Stimulated activated CD8-positive, alpha-beta memory T cell treated with anti-CD3 and anti-CD28 coated beads, Interleukin-7, amount 100 ng/mL, for 24 hours (primary cell): ENCODE results near the gene RPTOR.
"Not testable (repeated sequence)": the region's sequence is repeated elsewhere in the genome, so short reads cannot be mapped to it uniquely, and the experiment has no call there.

Source experiments
- DNase-seq: peaks from one replicate; pipeline ENCODE4 v3.0.0-alpha.2; 2020; ENCODE audit warnings: low read depth

Gene RPTOR

DNA sequence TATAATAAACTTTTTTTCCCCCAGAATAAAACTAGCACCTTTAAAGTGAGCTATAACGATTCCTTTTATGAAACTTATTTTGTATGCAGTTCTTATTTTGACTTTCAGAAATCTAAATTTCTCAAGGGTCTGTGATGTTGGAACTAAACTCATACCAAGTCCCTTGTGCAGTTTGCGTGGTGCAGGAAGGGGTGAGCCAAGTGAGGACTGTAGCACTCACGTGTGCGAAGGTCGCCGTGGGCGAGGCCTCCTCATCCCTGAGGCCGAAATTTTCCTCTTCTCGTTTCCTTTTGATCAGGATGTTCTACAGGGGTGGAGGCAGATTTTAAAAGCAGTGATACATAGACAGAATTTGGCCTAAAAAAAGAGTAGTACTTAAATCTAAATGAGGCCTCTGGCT, 73.7 kb downstream of the RPTOR start:
- DNase-seq = no peak

DNA sequence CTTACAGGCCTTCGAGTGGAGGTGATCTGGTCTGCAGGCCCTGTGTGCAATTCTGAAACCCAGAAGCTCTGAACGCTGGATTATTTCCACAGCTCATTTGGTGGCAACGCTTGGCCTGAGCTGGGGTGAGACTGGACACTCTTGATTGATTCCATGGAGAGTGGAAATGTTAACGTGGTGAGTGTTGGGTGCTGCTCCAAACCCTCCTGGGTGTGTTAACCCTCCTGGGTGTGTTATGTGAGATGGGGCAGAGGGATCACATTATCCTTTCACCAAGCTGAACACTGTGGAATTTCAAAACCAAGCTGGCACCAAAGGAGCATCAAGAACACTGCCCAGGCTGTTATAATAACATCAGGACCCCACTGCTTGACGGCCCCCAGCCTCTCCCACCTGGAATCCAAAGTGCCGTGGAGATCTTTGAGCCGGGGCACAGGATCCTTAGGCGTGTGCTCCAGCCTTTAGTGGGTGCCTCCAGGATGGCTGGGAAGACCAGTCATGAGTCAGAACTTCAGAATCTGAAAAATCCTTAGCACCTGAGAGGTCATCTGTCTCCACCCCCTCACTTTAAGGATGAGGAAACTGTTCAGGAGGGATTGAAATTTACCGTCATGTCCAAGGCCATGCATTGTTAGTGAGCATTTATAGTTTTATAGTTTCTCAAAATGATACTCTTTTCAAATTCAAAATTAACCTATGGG, 75.0 kb downstream of the RPTOR start:
- DNase-seq = no peak

DNA sequence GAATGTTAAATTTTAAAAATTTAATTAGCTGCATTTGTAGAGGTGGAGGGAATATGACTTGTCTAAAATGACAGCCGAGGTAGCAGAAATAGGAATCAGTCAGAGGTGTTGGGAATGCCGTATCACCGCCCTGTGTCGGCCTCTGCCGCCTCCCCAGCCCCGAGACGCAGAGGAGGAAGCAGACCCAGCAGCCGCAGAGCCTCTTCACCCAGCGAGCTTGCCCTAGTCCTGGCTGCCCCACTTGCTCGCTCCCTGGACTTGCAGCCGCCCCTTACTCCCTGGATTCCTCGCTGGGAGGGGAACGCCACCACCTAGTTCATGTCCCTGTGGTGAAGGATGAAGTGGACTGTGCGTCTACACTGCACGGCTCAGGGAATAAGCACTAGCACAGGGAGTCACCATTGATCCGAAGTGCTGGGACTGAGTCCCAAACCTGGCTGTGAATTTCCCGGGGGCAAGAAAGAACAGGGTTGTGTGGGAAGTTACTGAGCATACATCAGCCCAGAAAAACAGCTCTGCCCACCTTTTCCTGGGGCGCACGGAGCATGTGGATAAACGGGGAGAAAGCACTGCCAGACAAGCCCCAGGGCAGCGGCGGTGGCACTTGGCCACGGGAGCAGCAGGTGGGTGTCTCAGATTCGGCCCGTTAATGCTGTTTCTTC, 76.8 kb downstream of the RPTOR start:
- no peak for DNase-seq

- no peak for DNase-seq
These were observed 77.3 kb downstream of the RPTOR start for GRCh38 chr17:80621997-80622357.

DNA sequence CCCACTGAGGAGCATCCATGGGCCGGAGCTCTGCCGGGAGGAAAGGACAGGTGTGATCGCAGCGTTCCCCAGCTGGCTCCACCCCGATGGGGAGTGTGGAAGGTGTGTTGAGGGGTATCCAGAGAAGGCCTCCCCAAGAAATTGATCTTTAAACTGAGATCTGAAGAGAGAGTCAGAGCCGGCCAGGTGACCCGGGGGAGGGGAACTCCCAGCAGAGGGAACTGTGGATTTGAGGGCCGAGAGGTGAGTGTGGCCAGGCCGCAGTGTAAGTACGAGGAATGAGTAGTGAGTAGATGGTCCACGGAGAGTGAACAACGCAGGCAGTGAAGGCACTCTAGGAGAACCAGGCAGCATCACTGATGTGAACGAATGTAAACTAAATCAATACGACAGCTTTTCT, 80.2 kb downstream of the RPTOR start:
- DNase-seq = no peak

GRCh38 chr17:80625627-80626026, 81.0 kb downstream of the RPTOR start:
- DNase-seq = no peak

- DNase-seq = not testable (repeated sequence)
These were observed 84.2 kb downstream of the RPTOR start for GRCh38 chr17:80628881-80629280.

DNA sequence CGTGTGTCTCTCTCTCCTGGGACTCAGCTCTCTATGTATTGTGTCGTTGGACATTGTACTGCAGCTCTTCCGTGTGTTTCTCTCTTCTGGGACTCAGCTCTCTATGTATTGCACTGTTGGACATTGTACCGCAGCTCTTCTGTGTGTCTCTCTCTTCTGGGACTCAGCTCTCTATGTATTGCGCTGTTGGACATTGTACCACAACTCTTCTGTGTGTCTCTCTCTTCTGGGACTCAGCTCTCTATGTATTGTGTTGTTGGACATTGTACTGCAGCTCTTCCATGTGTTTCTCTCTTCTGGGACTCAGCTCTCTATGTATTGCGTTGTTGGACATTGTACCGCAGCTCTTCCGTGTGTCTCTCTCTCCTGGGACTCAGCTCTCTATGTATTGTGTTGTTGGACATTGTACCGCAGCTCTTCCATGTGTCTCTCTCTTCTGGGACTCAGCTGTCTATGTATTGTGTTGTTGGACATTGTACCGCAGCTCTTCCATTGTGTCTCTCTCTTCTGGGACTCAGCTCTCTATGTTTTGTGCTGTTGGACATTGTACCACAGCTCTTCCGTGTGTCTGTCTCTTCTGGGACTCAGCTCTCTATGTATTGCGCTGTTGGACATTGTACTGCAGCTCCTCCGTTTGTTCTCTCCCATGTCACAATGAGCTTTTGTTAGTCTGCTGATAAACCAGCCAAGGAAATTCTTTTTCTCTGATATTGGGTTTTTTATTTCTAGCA, 84.8 kb downstream of the RPTOR start:
- no peak for DNase-seq

DNA sequence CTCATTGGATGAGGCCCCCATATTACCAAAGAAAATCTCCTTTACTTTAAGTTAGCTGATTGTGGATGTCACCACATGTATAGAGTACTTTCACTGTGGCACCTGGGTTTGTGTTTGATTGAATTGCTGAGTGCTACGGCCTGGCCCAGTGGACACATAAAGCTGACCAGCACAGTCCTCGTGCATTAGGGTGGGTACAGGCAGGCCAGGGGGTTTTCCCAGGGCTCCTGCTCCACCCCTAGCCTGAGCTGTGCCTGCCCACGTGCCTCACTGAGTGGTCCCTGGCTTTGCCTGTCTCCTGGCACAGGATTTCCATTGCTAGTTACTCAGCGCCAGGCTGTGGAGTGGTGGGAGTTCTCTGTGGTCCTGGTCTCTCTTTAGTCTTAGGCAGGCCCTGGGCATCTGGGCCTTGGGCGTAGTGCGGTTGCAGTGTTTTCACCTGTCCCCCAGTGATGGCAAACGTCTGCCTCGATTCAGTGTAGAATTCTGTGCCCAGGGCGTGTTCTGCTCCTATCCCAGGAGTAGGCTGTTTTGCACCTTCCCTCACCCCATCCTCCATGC, 86.0 kb downstream of the RPTOR start:
- DNase-seq = no peak

- DNase-seq = no peak
These were observed 86.8 kb downstream of the RPTOR start for GRCh38 chr17:80631142-80632045.

GRCh38 chr17:80632046-80632581, 87.5 kb downstream of the RPTOR start:
- no peak for DNase-seq

DNA sequence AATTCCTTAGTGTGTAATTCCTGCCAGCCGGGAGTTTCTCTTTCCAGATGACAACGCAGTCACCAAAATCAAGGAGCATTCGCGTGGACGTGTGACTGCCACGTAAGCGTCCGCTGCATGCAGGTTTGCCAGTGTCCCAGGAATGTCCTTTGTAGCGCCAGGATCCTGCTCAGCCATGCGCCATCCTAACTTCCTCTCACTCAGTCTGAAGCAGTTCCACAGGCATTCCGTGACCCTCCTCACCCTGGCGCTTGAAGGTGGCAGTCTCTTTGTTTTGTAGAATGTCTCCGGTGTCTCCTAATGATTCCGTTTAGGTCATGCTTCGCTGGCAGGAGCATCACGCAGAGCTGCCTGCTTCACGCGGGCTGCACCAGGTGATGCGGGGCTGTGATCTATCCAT, 88.6 kb downstream of the RPTOR start:
- no peak for DNase-seq

DNA sequence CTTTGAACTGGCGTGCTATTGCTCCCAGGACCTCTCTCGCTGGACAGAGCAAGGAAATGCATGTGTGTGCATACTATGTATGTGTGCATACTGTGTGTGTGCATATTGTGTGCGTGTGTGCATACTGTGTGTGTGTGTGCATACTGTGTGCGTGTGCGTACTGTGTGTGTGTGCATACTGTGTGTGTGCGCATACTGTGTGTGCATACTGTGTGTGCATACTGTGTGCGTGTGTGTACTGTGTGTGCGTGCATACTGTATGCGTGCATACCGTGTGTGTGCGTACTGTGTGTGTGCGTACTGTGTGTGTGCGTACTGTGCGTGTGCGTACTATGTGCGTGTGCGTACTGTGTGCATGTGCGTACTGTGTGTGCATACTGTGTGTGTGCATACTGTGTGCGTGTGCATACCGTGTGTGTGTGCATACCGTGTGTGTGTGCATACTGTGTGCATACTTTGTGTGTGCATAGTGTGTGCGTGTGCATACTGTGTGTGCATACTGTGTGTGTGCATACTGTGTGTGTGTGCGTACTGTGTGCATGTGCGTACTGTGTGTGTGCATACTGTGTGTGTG, 89.4 kb downstream of the RPTOR start:
- DNase-seq = no peak

DNA sequence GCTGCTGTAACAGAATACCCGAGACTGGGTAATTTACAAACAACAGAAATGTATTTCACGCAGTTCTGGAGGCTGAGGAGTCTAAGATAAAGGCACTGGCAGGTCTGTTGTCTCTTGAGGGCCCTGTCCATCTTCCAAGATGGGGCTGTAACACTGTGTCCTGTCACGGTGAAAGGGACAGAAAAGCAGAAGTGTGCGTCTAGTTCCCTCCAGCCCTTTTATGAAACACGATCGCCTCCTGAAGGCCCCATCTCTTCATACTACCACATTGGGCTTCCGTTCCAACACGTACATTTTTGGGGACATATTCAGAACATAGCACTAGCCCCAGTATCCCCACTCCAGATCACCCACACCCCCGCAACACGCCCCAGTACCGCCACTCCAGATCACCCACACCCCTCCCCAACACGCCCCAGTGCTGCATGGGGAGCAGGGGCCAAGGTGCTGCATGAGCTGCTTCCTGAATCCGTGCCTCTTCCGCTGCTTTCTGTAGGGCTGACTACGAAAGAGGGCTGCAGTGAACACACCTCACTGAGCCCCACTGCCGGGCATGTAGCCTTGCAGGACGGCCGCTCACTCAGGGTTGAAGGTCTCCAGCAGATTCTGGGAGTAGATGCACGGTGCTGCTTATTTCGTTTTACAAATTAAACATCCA, 91.9 kb downstream of the RPTOR start:
- DNase-seq = no peak

DNA sequence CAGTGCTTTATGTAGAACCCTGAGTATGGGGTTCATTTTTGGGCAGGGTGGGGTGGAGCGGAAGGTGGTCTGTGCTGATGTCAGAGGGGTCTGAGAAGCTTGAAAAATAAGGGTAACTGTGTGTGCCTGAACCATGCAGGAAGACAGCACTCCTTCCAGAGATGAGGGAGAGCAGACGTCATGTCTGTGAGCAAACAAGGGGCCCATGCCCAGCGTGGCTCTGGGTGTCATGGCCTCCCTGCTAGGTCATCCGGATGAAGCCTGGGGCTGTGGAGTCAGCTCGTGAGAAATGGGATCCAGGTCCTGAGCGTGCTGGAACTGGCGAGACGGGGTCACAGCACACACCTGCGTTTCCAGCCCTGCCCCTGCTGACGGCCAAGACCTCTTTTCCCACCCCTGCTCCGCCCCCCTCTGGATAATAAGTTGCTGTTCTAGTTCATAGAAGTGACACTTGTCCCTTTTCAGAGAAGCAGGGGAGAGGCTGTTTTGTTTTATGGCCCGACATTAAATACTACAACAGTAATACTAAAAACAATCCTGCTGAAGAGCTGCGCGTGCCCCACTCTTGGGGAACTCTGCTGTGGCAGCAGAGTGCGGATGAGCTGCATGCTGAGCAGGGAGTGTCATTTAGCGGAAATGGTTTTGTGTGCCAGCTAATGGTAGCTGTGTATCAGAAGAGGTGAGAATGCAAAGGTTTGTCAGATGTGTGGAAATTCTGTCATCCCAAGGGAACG, 92.6 kb downstream of the RPTOR start:
- no peak for DNase-seq

DNA sequence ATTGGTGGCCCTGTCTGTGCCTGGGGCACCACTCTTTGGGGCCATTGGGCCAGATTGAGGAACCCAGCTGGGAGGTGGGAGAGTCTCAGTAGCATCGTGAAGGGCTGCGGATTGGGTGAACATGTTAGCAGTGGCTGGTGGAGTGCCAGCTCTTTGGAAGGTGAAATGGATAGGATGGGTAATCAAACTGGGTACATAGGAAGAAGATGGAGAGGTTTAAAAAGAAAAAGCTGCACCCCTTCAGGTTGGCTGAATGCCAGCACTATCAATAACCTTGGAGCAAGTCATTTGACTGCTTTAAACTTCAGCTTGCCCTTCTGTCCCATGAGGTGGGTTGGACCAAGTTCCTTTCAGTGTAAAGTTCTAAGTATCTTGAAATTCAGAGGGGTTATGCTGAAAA, 95.0 kb downstream of the RPTOR start:
- no peak for DNase-seq

DNA sequence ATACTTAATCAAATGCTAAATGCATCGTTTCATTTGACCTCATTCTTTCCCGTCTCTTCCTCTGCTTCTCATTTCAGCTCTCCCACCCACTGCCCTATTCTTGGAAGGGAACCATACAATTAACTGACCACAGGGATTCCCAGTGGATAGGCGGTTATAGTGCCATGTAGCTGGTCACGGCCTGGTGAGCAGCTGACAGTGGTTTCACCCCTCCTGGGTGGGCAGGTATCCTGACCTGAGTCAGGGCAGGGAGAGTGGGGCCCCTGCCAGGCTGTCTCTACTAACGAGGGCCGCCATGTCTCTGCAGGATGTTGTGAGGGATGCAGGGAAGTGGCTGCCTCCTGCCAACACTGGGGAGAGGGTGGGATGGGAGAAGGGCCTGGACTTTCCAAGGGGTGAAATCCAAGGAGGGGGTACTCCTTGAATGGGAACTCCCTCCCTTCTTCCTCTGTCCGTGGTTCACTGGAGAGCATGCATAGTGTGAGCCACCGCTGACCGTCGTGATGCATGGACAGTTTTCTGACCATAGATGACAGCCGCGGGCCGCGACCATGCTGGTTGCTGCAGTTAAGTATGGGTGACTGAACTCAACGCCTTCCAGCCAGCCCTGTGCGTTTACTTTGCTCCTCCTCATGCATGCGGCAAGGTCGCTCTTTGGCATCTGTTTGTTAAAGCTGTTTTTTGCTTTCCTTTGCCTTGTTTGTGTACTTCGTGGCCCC, 95.9 kb downstream of the RPTOR start:
- DNase-seq = no peak

- no peak for DNase-seq
These were observed 98.9 kb downstream of the RPTOR start for GRCh38 chr17:80643326-80644099.

DNA sequence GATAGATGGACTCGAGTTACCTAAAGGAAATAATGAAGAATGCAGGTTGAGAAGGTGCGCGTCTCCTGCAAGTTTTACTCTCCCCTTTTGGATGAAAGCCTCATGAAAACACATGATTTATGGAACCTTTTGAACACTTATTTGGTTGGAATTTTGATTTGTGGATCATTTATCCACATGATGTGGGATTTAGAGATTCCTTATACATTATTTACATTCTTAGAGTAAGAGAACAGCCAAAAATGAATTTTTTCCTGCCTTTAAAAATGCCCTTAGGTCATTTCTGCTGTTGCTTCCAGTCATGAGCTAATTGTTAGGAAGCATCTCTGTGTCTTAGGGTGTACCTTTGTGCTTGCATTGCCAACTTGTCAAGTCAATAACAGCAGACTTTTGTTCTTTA, 99.9 kb downstream of the RPTOR start:
- DNase-seq = no peak
